GM19468 (cell line): ENCODE measurements around the gene MLANA.

ENCODE experiments used
- ATAC-seq: cut with Tn5 transposase; IDR thresholded peaks from one replicate; pipeline ENCODE4 v1.9.1; 2021; ENCODE audit warnings: mild to moderate bottlenecking, moderate library complexity, moderate number of reproducible peaks; ENCODE audit not compliant: unreplicated experiment; ENCODE audit errors: extremely low read depth

Gene MLANA

GRCh38 chr9:5896863-5897262, 6.2 kb downstream of the MLANA start:
- no peak for ATAC-seq

- no peak for ATAC-seq
These were observed 7.2 kb downstream of the MLANA start for GRCh38 chr9:5897851-5898250.

GRCh38 chr9:5899292-5899691, 8.6 kb downstream of the MLANA start:
- no peak for ATAC-seq

- no peak for ATAC-seq
These were observed 9.9 kb downstream of the MLANA start for GRCh38 chr9:5900622-5901021.

- no peak for ATAC-seq
These were observed 11.7 kb downstream of the MLANA start for GRCh38 chr9:5902377-5902776.

GRCh38 chr9:5908918-5909317, 18.2 kb downstream of the MLANA start:
- no peak for ATAC-seq

- ATAC-seq, result no peak
These were observed 19.3 kb downstream of the MLANA start for GRCh38 chr9:5909976-5910375.

- no peak for ATAC-seq
These were observed 19.8 kb downstream of the MLANA start for GRCh38 chr9:5910413-5911057.

GRCh38 chr9:5915438-5915837, 24.7 kb downstream of the MLANA start:
- no peak for ATAC-seq

- no peak for ATAC-seq
These were observed 26.6 kb downstream of the MLANA start for GRCh38 chr9:5917273-5917672.

GRCh38 chr9:5917888-5918287, 27.2 kb downstream of the MLANA start:
- no peak for ATAC-seq

GRCh38 chr9:5918460-5918859, 27.8 kb downstream of the MLANA start:
- no peak for ATAC-seq

GRCh38 chr9:5920860-5921328, 30.2 kb downstream of the MLANA start:
- ATAC-seq, result peak; percentile 57

- ATAC-seq, result no peak
These were observed 31.5 kb downstream of the MLANA start for GRCh38 chr9:5922192-5922591.

- ATAC-seq, result no peak
These were observed 41.0 kb downstream of the MLANA start for GRCh38 chr9:5931657-5932056.

GRCh38 chr9:5938449-5938848, 47.8 kb downstream of the MLANA start:
- no peak for ATAC-seq

GRCh38 chr9:5939530-5939929, 48.8 kb downstream of the MLANA start:
- no peak for ATAC-seq

- ATAC-seq, result no peak
These were observed 50.5 kb downstream of the MLANA start for GRCh38 chr9:5941214-5941613.

- no peak for ATAC-seq
These were observed 54.4 kb downstream of the MLANA start for GRCh38 chr9:5945112-5945511.

GRCh38 chr9:5947912-5948311, 57.2 kb downstream of the MLANA start:
- no peak for ATAC-seq

GRCh38 chr9:5949103-5949699, 58.5 kb downstream of the MLANA start:
- no peak for ATAC-seq

GRCh38 chr9:5950261-5950660, 59.6 kb downstream of the MLANA start:
- no peak for ATAC-seq
